GM21786 (cell line): Measurements from ENCODE around the gene PIEZO1.

Experiments
- ATAC-seq: cut with Tn5 transposase; IDR thresholded peaks from one replicate; pipeline ENCODE4 v1.9.1; 2021; ENCODE audit not compliant: unreplicated experiment

PIEZO1 gene

DNA sequence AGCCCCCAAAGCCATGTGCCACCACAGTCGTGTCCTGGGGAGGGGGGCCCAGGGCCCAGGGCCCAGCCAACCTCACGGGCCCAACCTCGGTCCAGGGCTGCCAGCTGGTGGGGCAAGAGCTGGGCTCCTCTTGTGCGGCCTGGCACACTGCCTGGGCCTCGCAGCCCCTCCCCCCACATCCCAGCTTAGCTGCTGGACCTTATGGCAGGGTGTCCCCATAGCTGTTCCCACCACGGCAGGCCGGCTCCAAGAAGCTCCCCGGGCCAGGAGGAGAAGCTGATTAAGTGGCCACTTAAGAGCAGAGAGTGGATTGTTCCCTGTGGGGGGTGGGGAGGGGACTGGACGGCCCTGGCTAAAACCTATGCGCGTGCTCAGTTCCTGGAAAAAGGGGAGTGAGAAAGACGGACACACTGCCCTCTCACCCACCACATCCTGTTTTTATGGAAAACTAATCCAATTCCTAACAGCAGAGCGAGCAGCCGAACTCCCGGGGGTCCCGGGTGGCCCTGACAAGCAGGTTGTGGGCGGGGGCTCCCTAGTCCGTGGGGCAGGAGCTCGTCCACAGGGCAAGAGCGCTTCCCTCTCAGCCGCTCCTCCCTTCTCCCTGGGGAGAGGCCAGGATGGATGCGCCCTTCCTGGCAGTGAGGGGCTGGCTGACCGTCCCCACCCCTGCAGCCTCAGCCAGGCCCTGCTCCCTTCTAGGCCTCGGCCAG, 16.8 kb downstream of the PIEZO1 start:
- no peak for ATAC-seq

DNA sequence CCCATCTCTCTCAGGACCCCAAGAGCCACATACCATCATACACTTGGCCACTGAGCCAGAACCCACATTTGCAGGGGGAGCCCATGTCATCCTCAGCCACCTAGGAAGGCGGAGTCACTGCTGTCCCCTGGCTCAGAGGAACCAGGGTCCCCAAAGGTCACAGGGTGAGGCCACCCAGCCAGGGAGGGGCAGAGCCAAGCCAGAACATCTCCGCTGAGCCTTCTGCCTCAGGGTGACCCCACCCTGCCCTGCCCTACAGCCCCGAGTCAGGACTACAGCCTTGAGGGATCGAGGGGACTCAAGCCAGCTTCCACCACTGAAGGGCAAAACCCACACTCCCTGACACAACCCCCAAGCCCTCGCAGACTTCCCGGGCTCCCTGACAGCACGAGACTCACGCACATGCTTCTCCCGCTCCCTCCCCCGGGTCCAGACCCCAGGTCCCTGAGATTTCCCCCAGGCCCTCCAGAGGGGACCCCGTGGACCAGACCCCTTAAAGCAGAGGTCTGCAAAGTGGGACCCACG, 17.4 kb downstream of the PIEZO1 start:
- no peak for ATAC-seq

DNA sequence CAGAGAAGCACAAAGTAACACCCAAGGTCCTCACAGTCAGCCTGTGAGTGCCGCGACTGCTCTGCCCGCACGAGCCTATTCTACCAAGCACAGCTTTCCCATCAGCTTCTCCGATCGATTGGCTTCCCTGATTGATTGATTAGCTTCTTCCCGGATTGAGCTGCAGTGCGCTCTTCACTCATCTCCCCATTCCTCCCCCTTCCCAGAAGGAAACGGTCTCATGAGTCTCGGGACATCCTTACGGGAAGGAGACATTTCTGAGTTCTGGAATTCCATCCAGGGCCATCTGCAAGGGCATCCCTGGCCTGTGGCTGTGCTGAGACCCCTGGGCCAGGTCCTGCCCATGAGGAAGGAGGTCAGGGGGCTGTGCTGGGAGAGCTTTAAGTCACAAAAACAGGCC, 18.0 kb downstream of the PIEZO1 start:
- ATAC-seq = no peak

DNA sequence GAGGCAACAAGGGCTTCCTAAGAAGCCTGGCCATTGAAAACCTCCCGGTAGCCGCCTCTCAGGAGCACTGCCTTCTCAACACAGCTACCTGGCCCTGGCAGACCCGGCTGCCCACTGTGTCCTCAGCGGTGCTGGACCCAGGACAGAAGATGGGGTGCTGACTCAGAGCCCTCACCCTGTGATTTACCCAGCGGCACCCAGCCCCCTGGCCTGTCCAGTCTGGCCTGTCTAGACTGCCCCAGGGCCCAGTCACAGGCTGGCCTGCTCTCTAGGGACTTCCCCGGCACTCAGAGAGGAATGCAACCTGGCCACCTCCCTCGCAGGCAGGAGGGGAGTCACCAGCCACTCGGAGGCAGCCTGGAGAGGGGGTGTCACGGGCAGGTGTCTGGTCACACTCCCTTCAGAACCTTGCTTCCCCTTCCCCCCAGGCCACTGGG, 20.1 kb downstream of the PIEZO1 start:
- no peak for ATAC-seq

DNA sequence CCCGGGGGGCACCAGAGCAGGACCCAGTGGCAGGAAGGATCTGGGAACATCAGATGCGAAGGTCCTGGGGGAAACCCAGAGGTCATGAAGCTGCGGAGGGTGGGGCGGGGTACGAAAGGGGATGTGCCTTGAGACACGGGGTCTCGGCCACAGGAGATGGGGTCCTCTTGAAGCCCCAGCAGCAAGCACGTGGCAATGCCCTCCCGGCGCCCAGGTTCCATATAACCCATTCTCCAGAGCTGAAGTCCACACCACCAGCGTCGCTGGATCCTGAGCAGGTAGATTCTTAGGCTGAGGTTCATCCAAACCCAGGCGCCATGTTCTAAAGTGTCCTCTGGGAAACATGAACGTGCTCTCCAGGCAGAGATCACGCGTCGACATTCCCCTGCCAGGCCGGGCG, 20.9 kb downstream of the PIEZO1 start:
- no peak for ATAC-seq

DNA sequence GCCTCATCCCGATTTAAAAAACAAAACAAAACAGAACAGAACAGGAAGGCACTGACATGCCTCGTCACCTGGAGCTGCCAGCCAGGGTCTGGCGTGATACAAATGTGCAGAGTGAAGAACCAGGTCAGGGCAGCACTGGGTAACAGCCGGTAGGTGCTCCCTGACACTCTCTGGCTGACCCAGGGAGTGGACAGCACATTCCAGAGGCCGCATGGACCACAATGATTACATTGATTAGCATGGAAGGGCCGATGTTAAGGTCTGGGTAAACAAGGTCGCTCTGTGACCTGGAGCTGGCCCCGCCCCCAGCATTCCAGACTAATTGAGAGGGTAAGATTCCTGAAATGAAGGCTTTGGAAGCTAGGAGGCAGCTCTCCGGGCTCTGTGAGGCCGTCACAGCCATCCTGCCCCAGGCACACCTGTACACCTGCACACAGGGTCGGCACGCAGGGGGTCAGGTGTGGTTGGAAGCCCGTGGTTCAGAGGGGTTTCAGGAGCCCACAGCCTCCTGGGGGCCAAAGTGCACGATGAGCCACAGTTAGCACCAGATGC, 21.4 kb downstream of the PIEZO1 start:
- ATAC-seq = no peak

DNA sequence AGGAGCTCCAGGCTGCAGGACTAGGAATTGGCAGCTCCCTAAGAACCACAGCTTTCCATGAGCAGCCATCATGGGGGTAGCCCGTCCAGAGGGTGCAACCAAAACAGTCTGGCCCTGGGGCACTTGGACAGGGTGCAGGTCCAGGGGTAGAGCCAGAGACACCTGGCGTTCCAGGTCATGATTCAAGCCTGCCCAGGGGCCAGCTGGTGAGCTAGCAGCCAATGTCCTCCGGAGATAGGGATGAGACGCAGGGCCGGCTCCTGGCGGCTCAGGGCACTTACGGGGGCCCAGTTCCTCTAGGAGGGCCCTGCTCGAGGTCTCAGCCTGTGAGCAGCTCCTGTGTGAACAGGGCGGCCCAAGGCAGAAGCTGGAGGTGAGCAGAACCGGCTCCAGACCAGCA, 22.1 kb downstream of the PIEZO1 start:
- no peak for ATAC-seq

DNA sequence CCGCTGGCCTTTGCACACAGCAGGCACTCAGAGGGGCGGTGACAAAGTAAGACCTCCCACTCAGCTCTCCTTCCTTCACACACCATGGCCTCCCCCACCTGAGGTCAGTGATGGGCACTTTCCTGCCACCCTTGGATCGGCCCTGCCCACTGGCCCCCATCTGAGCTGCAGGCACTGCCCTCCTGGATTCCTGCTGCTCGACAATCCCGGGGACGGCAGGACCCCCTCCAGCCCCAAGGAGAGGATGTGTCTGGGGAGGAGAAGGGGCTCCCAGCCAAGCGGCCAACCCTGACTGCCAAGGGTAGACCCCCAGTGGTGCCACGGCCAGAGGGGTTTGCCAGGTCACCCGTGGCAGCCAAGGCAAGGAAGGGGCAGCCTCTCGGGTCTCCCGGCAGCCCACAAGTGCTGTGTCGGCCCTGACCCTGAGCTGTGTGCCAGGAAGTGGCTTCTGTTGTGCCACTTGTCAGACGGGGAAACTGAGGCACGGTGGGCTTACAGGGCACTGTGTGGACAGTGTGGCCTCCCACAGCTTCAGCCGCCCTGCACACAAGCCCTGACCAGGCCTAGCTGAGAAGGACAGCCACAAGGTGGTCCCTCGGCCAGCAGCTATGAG, 22.7 kb downstream of the PIEZO1 start:
- no peak for ATAC-seq

DNA sequence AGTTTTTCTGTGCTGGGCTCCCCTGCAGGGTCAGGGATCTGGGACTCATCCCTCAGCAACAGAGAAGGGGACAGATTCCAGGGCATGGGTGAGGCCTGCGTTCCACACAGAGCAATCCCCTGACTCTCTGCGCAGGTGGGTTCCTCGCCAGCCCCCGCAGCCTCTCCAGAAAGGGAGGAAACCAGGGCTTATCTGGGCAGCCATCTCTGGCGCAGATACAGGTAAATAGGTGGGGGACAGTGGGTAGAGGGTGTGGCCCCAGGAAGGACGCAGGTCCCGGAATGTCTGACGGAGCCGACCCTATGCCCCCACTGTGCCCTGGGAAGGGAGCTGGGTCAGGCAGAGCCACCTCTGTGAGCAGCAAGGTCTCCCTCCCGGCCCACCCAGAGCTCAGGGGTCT, 23.2 kb downstream of the PIEZO1 start:
- ATAC-seq = no peak

DNA sequence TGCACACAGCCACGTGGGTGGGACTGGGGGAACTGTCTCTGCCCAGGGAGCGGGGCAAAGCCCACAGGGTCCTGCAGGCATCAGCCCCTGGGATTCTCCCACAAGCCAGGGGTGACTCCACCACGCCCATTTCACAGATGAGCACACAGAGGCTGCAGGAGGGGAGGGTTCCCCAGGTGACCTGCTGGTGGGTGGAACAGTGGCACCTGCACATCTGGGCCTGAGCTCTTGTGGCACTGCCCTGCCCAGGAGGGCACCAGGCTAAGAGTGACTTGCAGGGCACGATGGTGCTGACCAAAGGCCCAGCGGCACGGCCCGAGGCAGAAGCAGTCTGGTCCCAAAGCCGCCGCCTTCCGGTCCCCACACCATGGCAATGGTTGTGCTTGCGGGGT, 23.9 kb downstream of the PIEZO1 start:
- no peak for ATAC-seq

DNA sequence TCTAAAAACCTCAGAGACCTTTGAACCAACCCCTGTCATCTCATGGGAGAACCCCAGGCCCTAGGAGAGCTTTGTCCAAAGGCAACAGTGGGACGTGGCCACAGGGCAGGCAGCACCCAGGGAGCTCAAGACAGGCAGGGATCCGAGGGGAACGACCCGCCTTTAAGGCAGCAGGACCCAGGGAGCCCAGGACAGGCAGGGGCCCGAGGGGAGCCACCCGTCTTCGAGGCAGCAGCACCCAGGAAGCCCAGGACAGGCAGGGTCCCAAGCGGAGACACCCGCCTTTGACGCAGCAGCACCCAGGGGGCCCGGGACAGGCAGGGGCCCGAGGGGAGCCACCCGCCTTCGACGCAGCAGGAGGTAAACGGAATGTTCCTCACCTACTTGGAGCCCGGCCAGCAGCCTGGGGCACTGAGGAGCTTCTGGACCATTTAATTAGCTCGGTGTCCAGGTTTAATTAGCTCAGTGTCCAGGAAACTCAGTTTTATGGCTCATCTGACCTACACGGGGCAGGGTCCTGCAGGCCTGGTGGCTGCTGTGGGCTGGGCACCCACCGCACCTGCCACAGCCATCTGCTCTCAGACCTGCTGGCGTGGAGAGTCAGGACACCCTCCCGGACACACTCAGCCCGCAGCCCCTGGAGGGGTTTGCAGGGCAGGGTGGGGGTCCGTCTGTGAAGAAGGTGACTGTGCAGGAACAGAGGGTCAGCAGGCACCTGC, 24.4 kb downstream of the PIEZO1 start:
- ATAC-seq = no peak

DNA sequence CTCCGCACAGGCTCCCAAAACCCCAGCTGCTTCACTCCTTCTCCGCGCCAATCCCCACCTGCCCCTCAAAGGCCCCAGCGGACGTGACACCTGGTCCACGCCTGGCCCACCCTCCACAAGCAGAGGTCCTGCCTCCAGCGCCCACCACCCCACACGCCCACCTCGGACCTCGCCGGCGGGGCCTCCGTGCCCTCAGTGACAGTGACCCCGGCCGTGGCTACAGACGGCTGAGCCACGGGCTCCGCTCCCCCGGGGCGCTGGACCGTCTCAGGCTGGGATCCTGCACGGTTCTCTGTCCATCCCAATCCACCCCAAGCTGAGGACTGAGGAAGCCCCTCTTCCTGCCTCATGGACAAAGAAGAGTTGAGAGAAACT, 25.1 kb downstream of the PIEZO1 start:
- ATAC-seq = no peak

DNA sequence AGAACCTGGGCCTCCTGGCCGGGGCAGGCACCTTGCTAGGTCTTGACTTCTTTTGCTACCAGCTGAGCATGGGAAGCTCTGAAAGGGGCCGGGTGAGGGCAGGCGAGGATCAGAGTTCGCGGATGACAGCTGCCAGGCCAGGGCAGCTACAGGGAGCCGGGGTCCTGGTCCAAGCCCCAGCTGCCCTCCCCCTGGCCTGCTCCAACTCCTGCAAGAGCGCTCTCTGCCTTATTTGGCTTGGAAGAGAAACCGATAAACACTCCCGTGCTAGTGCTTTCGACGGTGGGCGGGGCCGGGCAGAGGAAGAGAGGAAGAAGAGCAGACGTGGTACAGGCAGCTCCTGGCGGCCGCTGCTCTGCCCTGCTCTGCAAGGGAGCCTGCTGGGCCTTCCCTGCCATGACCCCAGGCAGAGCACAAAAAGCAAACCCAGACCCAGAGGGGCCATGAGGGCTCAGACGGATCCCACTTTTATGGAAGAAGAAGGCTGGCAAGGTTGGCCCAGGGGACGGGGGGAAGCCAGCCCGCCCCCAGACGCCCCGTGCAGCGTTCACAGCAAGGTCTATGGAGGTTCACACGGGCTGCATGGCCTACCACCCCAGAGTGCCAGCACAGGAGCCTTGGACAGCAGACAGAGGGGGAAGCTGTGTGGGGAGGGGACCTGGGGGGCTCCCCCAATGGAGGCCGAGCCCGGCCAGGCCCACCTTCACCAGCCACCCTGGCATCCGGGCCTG, 25.6 kb downstream of the PIEZO1 start:
- ATAC-seq = no peak

DNA sequence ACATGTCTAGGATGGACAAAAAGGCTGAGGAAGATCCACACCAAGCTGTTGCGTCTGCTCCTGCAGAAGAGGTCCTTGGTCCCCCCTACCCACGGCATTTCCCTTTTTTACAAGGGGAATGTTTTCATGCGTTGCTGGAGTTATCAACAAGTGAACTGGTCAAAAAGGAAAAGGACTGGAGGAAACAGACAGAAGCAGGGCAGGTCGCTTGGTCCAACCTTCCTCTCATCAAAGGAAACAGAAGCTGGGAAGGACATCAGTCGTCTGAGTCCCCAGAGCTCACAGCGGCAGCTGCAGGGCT, 26.1 kb downstream of the PIEZO1 start:
- no peak for ATAC-seq

DNA sequence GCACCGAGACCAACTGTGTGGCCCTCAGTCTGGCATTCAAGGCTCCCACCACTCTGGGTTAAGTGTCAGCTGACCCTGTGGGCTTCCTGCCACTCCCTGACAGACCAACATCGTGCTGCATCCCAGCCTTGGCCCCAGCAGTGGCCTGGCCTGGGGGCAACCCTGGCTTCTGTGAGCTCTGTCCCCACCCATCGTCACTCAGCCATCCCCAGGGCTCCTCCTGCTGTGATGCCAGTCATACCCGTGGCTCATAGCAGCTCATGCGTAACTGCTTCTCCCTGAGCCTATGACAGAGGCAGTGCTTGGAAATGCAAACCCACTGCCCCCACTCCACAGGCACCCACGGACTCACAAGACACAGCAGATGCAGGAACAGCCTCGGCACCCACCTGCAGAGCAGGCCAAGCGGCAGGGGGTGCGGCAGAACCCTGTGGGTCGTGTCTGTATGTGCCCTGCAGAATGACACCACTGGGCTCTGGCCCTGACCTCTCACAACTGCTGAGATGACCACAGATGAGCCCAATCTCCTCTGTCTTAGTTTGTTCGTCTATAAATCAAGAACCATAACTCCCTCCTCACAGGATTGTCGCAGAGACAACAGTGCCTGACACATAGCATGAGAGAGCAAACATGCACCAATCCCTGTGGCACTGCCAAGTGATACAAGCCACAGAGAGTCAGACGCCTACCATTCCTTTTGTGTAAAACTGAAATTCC, 26.6 kb downstream of the PIEZO1 start:
- ATAC-seq = no peak

DNA sequence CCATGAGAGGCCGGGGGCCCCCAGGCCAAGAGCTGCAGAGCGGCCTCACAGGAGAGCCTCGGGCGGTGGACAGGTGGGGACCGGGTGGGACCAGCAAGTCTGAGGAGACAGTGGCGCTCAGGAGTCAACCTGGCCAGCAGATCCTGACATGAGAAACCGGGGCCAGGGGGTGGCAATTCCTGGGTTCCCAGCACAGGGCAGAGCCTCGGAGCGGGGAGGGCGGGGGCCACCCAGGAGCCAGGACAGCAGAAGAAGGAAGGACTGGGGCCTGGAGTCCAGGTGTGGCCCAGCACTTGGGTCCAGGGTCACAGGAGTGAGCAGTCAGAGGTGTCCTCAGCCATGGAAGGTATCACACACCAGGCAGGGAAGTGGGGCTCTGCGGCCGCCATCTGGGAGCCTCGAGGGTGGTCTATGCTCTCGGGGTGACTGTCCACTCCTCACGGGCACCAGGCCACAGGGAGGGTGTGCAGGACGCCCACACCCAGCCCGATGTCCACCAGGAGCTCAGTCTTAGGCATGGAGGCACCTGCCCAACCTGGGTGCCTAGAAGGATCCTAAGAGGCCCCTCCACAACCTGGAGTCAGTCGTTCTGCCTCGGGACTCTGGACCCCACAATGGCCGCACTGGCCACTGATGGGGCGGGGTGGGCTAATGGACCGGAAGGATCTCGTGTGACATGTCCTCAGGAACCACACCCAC, 29.1 kb downstream of the PIEZO1 start:
- no peak for ATAC-seq

DNA sequence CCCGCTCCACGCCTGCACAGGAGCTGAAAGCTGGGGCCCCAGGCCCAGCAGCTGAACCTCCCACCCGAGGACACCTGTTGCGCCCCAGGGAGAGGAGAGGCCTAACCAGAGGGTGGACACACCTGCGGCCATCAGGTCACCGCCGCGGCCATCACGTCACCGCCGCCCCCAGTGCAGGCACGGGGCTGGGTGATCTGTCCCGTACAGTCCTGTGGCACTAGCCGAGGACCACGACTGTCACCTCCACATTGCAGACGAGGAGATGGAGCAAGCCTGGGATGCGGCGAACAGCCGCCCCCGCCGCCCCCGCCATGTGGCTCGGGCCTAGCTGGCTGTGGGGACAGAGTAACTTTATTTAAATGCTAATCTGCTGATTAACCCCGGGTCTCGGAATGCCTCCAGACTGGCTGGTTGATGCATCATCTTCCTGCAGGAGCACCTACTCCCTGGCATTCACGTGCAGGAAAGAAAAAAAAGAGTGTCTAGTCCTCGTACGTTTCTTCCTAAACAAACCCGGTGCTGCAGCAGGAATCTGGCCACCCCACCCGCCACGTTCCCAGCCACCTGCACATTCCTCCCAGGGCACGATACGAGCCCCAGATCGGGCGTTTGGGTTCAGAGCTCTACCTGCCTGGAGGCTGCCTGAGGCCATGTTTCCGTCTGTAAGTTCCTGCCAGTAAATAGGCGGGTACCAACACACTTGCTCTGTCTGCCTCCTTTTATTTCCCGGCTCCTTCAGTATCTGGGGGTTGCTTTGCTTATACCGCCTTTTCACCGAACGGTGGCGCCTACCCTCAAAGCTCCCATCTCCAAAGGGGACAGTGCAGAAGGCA, 29.9 kb downstream of the PIEZO1 start:
- ATAC-seq = no peak

DNA sequence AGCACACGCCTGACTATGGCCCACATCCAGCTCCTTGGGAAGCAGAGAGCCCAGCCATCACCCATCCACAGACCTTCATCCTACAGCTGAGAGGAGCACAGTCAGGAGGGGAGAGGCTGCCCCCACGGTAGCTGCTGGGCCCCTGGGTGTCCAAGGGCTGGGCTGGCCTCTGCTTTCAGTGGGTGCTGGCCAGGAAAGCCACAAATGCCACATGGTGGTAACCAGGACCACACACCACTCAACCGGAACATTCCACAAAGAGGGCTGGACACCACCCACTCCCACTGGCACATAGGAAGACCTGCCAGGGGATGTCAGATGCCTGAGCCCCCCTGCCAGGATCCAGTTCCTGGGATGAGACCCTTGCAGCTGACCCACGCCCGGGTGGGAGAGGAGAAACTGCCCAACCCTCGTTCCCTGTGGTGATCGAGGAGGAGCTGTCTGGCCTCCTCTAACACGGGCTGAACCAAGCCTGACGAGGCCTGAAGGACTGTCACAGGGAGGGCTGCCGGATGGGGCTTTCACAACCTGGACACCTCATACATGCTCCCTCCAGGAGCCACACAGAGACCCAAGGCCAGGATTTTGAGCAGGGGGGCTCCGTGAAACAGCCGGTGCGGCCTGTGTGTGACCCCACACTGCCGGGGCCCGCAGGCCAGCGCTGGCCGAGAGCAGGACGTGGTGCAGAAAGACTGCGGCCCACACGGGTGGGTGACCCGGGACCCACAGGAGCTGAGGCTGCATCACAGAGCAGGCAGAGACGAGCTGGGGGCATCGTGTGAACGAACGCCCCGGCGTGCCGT, 30.7 kb downstream of the PIEZO1 start:
- no peak for ATAC-seq
